NCI-H187 treated with DMSO at 0.1 percent for 48 hours (cell line): ENCODE measurements around the gene PODXL2.

Source experiments
- DNase-seq: peaks from one replicate; lab custom pipeline; 2025; lab: John Stamatoyannopoulos, UW

The PODXL2 gene

DNA sequence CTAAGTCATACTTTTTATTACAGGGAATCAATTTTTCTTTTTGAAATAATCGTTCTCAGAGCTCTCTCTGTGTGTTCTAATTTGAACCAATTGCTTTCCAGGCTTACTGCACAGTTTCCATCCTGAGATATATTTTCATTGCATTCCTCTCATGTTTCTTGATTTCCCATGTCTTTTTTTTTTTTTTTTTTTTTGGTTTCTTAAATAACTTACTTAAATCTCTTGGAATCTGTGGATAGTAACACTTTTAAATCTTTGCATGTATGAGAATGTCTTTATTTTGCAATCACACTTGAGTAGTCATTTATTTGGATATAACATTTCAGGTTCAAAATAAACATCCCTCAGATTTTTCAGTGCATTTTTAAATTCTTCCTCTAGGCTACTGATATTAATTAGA lies 29.2 kb downstream of the PODXL2 start:
- DNase-seq: no peak

- no peak for DNase-seq
Measured at GRCh38 chr3:127660621-127661251, 31.8 kb downstream of the PODXL2 start.

- no peak for DNase-seq
Measured at GRCh38 chr3:127661600-127661999, 32.6 kb downstream of the PODXL2 start.

DNA sequence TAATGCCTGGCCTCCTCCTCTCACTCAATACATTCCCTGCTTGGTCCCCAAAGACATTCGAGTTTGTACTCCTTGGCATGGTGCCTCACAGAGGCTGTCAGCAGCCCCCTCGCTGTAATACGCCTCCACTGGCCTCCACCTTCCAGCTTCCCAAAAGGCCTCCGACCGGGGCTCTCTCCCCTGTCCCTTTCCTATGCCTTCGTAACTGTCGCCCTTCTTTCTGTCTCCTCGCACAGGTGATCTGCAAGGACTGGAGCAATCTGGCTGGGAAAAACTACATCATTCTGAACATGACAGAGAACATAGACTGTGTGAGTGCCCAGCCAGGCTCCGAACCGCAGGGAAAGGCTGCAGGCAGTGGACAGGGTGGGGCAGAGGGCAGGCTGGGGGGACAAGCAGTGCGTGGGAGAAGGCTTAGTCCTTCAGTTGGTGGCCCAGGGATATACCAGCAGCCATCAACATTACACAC lies 33.0 kb downstream of the PODXL2 start:
- DNase-seq: no peak

DNA sequence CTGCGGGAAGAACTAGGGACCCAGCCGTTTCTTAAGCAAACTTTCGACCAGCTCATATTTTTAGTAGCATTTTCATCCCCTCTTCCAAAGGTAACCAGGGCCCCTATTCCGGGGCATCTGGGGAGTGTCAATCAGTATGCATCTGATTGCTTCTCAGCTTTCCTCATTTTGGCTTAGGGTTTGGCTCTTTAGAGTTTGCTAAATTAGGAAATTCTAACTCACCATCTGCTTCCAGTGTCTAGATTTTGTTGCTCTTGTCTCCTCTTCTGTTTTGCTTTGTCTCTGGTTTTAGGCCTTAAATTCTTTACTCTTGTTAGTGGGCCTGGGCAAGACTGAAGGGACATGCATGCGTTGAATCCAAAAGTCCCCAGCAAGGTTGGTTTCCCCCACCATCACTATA lies 34.2 kb downstream of the PODXL2 start:
- no peak for DNase-seq

DNA sequence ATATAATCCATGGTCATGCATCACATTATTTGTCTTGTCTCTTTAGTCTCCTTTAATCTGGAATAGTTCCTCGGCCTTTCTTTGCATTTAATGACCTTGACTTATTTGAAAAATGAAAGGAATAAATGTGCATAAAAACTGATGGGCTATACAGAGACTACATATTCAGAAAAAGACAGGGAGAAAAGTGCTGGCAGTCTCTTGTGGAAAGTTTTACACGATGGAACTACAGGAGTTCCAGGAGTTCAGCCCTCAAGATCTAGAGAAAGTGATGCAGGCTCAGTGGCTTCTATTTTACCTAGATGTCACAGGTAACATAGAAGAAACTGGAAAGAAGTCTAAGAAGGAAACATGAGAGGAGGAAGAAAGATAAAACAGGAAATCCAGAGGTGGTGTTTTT lies 36.2 kb downstream of the PODXL2 start:
- no peak for DNase-seq

GRCh38 chr3:127665586-127665985 lies 36.6 kb downstream of the PODXL2 start:
- no peak for DNase-seq

- DNase-seq: no peak
Measured at GRCh38 chr3:127666676-127667075, 37.7 kb downstream of the PODXL2 start.

DNA sequence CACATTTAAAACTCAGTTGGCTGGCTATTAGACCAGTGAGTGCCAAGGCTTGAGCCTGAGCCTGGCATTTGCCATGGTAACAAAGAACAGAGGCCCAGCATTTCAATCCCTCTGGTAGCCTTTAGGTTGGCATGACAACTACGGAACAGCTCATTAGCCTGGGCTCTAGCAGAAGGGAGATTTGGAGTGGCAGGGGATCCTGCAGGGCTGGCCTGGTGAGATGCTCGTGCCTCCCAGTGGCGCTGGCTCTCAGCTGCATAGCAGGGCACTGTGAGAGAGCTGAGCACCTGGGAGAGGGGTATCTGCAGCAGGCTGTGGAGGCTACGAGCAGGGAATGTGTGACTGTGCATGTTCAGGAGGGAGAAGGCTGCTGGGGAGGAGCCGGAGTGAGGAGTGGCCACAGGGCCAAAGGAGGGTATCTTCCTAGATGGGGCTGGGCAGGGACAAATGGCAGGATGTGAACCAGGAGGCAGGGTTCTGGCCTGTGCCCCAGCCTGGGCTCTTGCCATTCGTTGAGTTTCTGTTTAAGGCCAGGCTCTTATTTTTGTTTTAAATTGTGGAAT lies 38.2 kb downstream of the PODXL2 start:
- DNase-seq: no peak

DNA sequence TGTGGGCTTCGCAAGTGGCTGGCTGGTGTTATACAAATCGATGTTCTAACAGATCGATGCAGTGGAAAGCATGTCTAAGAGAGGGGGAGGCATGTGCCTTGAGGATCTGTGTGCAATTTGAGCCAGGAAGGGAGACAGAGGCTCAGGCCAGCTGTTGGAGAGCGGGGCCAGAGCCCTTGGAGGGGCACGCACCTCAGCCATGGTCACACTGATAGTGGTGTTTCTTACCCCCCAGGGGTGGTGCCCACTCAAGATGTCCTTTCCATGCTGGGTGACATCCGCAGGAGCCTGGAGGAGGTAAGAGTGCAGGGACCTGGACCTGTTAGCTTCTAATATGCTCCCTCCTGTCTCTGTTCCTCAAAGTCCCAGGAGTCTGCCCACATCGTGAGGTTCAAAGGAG lies 39.9 kb downstream of the PODXL2 start:
- no peak for DNase-seq

DNA sequence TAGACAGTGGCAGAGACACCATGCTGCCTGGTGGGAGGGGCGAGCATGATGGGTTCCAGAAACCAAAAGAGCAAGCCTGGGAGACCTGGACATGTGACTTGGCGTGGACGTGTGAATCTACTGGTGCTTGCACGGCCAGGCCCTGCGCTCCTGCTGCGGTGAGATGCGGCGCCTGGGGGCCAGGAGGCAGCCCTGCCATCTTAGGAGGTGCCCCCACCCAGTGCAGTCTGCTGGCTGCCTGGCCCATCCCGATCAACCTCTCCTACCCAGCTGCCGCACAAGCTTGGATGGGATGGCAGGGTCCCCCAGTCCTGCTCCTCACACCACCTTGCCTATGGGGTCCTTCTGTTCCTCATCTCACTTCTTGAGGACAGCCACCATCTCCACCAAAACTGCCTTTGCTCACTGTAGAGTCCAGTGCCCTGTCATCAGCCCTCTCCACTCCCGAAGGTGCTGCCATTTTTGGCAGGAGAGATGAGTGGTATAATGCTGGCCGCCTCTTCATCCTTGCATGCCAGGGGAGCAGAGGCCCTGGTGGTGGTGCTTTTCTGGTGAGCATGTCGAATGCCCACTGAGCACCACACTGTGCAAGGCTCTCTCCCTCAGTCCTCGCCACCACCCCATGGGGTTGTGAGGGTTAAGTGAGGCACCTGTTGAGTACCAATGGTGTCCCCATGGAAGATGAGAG lies 40.7 kb downstream of the PODXL2 start:
- no peak for DNase-seq

- DNase-seq: no peak
Measured at GRCh38 chr3:127670229-127670559, 41.2 kb downstream of the PODXL2 start.

DNA sequence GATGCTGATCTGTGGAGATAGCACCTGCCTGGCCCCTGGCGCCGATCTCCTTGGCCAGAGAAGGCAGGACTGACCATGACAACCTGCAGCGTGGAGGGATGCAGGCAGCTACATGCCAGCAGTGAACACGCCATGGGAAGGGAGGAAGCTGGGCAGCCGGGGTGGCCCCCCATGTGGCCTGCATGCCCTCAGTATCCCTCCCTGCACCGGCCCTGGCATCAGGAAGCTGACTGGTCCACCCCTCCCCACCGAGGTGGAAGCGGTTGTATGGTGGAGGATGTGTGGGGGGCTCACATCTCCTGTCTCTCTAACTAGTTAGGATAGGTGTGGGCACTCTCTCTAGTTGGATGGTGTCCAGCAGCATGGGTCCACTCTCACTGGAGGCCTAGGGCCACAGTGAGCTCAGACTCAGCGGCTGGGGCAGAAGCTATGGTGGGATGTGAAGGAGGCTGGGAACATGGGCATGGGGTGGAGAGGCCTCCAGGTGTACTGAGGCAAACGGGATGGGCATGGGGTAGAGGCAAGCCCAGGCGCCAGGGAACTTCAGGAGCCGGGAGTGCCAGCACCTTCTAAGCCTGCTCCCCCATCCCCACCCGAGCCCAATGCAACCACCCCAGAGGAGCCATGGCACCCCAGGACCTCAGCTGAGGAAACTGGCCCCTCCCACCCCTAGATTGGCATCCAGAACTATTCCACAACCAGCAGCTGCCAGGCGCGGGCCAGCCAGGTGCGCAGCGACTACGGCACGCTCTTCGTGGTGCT lies 42.0 kb downstream of the PODXL2 start:
- no peak for DNase-seq

DNA sequence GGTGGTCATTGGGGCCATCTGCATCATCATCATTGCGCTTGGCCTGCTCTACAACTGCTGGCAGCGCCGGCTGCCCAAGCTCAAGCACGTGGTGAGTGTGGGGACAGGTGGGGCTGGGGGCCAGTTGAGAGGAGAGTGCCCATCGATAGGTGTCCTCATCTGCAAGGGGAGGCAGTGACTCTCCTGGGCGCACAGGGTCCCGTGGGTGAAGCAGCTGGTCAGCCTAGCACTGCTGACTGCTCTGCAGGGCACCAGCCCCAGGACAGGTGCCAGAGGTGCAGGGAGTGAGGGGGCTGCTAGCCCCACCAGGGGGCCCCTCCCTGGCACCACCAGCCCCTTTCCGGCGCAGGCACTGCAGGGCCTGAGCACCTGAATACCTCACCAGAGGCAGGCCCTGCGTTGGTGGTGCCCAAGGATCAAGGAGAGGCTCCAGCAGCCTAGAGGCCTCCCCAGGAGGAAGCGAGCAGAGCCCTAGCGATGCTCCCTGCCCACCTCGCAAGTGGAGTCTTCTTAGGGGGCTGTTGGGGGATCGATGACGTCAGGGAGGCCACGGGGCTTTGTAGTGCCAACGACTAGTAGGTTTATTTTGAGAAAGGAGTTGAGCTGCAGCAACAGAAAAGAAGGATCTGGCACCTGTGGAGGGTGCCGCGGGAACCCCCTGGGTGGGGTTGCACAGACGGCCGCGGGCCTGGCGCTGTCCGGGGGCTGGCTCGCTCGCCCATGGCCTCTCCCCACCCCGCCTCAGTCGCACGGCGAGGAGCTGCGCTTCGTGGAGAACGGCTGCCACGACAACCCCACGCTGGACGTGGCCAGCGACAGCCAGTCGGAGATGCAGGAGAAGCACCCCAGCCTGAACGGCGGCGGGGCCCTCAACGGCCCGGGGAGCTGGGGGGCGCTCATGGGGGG lies 42.8 kb downstream of the PODXL2 start:
- no peak for DNase-seq

GRCh38 chr3:127672429-127673190 lies 43.6 kb downstream of the PODXL2 start, which contains the start of gene ABTB1:
Gene ABTB1 (plus strand): TSS chr3:127672952. CDS start chr3:127673026, 74 bp downstream.
- DNase-seq: peak; percentile 44

GRCh38 chr3:127673191-127674100 lies 44.5 kb downstream of the PODXL2 start:
- no peak for DNase-seq

- DNase-seq: no peak
Measured at GRCh38 chr3:127674101-127674721, 45.2 kb downstream of the PODXL2 start.

- DNase-seq: no peak
Measured at GRCh38 chr3:127674790-127675189, 45.8 kb downstream of the PODXL2 start.

DNA sequence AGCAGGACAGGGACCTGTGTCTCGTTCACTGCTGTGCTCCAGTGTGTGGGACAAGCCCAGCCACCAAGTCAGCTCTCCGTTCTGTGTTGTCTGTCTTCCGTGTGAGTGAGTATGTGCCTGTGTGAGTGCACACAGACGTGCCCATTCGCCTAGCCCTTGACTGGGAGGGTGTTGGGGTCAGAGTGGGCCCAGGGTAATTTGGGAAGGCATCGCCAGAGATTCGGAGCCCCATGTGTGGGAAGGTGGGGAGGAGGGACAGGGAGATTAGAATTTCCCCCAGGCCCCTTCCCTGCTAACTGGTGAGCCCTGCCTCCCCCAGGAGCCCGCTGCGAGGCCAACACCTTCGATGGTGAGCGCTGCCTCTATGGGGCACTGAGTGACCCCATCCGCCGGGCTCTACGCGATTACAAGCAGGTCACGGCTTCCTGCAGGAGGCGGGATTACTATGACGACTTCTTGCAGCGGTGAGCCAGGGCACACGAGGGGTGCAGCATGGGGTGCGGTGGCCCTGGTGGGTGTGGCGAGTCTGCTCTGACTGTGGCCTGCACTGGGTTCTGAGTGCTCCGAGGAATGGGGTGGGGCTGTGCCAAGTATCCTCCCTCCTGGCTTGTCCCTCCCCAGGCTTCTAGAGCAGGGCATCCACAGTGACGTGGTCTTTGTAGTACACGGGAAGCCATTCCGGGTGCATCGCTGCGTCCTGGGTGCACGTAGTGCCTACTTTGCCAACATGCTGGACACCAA lies 46.8 kb downstream of the PODXL2 start:
- no peak for DNase-seq
